NT2/D1 (cell line): Measurements from ENCODE around the gene GAREM1.

Experiments used
- SUZ12 ChIP-seq: IDR thresholded peaks from 2 replicates; pipeline ENCODE4 v1.6.1; 2011; ENCODE audit not compliant: insufficient read length, insufficient read depth; ENCODE audit errors: extremely low read depth
- YY1 ChIP-seq: IDR thresholded peaks from 2 replicates; pipeline ENCODE4 v1.6.1; 2011; ENCODE audit not compliant: insufficient read length, insufficient read depth
- ZNF274 ChIP-seq: IDR thresholded peaks from 2 replicates; pipeline ENCODE4 v1.6.1; 2011; ENCODE audit warnings: mild to moderate bottlenecking, low read depth, low read length

DNA sequence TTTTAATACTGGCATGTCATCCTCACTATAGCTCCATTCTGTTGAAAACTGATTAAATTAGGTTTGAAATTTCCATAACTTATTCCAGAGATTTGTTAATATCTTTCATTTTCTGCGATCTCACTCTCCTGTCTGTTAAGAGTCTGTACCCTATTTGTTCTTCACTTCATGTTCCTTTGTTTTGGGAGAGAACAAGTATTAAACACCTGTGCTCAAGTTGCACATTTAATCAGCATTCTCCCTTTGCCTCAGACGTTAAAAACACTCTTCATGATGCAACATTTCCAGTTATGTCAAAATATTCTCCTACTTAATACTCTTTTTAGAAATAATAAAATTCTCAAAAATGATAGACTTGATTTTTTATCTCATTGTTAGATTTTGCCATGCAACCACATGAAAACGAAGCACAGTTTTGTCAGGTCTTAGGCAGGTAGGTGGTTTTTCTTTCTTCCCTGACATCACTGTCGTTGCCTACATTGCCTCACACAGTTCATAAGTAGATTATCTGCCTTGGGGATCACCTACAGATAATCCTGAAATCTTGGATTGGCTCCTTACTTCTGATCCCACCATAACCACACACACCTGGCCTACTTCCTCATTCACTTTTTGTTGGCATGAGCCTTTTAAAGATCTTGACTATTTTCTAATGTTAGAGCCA lies 109.9 kb downstream of the GAREM1 start:
- TF ChIP-seq ZNF274 (no peak), YY1 (no peak), SUZ12 (no peak)
